ENCODE measurements around the gene DNMBP.
"Not testable (repeated sequence)": the region's sequence is repeated elsewhere in the genome, so short reads cannot be mapped to it uniquely, and the experiment has no call there.

The DNMBP gene

GRCh38 chr10:99984211-99985034 lies 25.3 kb downstream of the DNMBP start:
- DNase-seq = peak; percentile 53

DNA sequence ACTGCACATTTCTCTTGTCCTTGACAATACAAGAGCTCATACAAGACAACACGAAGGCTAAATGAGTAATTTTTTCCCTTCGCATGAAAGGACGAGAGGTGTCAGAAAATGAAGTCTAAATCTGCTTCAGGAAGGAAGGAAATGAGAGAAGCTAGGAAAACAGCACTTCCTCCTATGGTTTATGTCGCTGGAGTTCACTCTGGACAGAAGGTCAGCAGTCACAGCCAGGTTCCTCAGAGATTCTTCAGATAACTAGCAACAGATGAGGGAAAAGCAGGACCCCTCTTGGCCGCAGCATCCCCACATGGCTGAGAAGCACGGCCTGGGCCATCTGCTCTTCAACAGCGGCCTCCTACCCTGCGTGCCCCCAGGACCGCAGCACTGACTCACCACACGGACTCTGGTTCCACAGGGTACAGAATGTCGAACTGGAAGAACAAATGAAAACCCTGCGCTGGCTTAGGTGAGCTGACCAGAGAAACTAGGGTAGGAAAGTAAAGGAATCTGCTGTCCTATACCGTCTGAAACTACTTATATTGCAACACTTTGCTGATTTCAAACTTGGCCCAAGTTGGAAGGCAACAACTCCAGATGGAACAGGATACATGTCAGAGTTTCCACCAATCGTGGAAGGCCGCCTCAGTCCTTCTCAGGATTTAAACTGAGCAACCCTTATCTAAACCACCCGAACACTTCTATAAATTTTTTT lies 26.3 kb downstream of the DNMBP start:
- no peak for DNase-seq

DNA sequence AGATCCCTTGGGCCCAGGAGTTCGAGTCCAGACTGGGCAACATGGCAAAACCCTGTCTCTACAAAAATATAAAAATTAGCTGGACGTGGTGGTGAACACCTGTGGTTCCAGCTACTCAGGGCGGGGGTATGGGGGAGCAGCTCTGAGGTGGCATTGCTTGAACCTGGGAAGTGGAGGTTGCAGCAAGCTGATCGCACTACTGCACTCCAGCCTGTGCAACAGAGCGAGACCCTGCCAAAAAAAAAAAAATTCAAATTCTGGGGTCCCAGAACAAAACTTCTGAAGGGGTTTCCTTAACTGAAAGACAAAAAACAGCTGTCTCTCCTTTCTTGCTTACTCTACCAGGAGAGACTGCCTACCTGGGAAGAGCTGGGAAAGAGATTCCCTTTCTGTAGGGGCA lies 27.0 kb downstream of the DNMBP start:
- DNase-seq = no peak

- peak; percentile 22 for DNase-seq
These were observed 28.1 kb downstream of the DNMBP start for GRCh38 chr10:99981581-99982199.

- no peak for DNase-seq
These were observed 30.6 kb downstream of the DNMBP start for GRCh38 chr10:99979066-99979685.

- no peak for DNase-seq
These were observed 31.8 kb downstream of the DNMBP start for GRCh38 chr10:99977916-99978315.

GRCh38 chr10:99976886-99977665 lies 32.7 kb downstream of the DNMBP start:
- no peak for DNase-seq

DNA sequence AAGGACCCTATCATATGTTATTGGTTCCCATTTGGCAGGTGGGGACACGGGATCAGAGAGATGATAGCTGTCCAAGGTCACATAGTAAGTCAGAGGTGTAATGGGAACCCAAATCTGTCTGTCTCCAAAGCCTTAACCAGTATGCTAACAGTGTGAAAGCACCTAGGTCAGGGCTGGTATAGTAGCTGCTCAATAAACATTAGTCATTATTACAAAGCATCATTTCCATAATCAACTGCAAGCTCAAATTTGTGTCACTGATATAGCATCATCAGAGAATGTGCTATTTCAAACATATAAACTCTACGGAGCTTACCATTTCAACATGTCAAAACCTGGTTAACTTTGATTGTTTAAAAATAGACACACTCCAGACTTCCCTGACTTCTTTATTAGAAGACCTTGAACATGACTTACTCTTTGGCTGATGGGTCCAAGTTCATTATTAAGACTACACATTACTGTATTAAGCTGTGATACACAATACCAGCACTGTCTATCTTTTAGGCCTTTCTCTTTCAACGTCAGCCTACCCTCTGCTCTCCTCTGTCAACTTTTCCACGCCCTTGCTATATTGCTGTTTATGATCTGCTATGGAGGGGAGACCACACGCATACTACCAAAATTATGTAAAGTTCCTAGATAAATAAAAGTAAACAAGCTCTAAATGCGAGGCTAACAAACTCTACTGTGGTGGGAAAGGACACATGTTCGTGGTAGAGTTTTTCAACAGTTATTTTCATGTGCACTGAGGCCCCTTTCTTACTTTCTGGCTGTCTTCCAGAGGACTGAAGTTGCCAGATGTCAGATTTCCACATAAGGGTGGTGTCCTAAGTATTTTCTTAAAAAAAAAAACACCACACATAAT lies 33.6 kb downstream of the DNMBP start:
- peak; percentile 68 for DNase-seq

DNA sequence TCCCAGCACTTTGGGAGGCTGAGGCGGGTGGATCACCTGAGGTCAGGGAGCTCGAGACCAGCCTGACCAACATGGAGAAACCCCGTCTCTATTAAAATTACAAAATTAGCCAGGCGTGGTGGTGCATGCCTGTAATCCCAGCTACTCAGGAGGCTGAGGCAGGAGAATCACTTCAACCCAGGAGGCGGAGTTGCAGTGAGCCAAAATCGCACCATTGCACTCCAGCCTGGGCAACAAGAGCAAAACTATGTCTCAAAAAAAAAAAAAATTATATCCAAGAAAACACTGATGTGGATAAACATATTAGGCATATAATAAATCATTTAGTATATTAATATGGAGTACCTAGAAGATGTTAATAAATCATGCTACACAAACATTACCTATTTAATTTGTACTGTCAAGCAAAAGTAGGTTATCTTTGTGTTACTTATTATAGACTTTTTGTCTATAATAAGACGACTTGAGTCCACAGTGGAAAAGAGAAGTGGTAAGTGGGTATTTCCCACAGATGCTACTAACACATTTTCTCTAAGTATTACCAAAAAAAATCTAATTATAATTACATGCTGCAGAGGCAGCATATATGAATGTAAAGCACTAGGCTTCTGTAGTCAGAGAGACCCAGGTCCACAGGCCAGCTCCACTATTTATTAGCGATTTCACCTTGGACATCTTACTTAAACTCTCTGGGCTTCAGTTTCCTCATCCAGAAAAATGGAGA lies 34.5 kb downstream of the DNMBP start:
- peak; percentile 16 for DNase-seq

DNA sequence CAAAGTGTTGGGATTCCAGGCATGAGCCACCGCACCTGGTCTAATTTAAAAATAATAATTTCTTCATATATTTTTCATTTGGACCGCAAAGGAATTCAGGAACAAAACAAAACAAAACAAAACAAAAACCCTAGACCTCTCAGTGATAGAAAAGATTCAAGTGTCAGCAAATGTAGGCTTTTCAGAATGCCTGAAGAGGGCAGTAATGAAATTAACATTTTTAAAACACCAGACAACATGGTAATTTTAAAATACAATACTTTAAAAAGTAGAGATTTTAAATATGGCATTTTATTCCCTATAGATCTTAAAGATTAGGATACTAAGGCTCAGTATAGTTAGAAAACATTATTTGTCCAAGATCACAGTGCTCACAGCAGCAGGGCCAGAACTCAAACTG lies 36.6 kb downstream of the DNMBP start:
- DNase-seq = peak; percentile 20

DNA sequence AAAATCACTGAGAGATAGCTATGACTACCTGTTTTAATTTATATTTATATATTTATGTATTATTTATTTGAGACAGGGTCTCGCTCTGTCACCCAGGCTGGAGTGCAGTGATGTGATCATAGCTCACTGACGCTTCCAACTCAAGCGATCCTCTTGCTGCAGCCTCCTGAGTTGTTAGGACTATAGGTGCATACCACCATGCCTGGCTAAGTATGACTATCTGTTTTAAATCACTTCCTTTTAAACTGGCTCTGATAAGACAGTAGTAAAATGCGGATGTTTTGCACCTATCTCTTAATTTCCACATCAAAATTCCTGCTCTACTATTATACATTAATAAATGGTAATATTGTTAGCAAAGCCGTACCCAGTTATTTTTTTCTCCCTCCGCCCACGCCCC lies 41.8 kb downstream of the DNMBP start:
- no peak for DNase-seq

DNA sequence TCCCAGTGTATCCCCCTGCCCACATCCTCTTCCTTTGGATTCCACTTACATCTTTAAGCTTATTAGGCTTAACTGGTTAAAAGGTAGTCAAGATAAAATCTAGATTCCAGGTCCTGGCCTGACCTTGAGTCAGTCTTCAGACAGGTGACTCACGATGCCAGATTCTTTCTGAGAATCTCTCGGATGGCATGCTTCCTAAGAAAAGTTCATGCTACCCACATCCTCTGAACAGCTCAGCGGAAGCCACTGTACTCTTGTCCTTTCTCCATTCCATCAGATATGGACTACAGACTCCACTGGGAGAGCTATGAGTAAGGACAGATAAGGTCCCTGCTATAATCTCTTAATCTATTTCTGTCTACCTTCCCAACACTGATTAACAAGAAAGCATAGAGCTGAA lies 43.4 kb downstream of the DNMBP start:
- DNase-seq = no peak

DNA sequence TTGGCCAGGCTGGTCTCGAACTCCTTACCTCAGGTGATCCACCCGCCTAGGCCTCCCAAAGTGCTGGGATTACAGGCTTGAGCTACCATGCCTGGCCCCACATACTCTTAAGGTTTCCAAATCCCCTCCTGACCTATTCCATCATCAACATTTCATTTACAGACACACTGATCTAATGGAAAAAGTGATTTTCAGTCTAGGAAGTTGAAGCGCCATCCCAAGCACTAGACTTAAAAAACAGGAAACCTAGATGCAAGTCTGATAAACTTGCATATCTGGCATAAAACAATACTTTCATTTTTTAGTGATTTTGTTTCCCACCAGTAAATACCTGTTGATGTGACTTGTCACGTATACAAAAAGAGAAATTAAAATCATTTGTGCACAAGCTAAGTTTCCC lies 44.0 kb downstream of the DNMBP start:
- no peak for DNase-seq

- no peak for DNase-seq
These were observed 45.0 kb downstream of the DNMBP start for GRCh38 chr10:99964791-99965190.

DNA sequence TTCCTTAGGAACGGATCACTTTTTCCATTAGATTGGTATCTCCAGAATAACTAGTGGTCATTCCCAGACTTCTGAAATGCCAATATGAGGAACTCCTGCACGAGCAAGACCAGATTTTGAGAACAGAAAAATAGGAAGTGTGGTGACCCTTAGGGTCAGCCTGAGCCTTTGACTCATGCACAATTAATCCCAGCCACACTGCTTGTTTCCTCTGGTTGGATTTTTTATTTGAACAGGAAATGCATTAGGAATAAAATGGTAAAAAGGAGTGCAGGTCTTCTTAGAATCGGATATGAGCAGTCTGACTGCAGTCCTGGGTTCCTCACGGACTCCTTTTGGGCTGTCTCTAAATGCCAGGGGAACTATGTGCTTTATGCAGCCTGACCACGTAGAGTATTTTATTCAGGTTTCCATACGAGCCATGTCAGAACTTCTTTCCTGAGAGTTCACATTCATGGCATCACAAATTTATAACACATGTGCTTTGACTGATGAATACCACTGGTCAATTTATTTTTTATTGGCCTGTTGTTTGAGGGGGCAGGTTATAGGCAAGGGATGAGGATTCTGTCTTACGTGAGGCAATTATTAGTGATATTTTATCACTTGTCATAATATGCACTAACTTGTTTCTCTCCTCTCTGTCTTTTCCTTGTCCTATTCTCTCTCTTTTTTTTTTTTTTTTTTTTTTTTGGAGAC lies 46.1 kb downstream of the DNMBP start:
- DNase-seq = not testable (repeated sequence)

- DNase-seq = no peak
These were observed 50.9 kb downstream of the DNMBP start for GRCh38 chr10:99958806-99959205.

- no peak for DNase-seq
These were observed 51.4 kb downstream of the DNMBP start for GRCh38 chr10:99958302-99958701.

DNA sequence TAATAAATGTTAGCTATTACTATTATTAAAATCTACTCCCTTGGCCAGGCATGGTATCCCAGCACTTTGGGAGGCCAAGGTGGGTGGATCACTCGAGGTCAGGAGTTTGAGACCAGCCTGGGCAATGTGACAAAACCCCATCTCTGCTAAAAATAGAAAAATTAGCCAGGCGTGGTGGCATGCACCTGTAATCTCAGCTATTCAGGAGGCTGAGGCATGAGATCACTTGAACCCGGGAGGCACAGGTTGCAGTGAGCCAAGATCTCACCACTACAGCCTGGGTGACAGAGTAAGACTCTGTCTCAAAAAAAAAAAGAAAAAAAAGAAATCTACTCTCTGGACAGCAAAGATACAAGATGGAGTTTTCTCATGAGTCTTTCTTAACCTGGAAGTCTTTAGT lies 56.2 kb downstream of the DNMBP start:
- DNase-seq = not testable (repeated sequence)

- DNase-seq = no peak
These were observed 56.9 kb downstream of the DNMBP start for GRCh38 chr10:99952799-99953198.

DNA sequence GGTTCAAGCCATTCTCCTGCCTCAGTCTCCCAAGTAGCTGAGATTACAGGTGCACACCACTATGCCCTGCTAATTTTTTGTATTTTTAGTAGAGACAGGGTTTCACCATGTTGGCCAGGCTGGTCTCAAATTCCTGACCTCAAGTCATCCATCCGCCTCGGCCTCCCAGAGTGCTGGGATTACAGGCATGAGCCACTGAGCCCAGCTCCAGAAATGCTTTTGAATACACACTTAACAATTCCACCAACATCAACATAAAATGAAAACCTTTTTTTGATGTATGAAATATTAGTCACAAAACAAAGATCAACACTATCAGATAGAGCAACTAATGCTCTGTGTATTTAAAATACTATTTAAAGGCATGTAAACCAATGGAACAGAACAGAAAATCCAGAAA lies 63.7 kb downstream of the DNMBP start:
- not testable (repeated sequence) for DNase-seq

All from hematopoietic multipotent progenitor cell treated with erythropoietin and hydrocortisone succinate and interleukin-3 and kit ligand, for 4 days (in vitro differentiated cells).